Sigmoid colon (tissue), 6 donors: Measurements from ENCODE around the gene SORL1-AS1.

ENCODE experiments used
- DNase-seq: peaks from one replicate; pipeline ENCODE4 v3.0.0-alpha.2; 2019
- H3K27ac ChIP-seq, 4 donors: fragments of 200-600 bp; sonication (generic); one replicate each; pipeline ENCODE4 v1.5.1; 2016 to 2019; ENCODE audit warnings: mild to moderate bottlenecking in 1 of 4
- H3K27me3 ChIP-seq, 3 donors: fragments of 200-600 bp; sonication (generic); one replicate each; pipeline ENCODE4 v1.5.1; 2019; ENCODE audit warnings: mild to moderate bottlenecking in 1 of 3
- H3K36me3 ChIP-seq, 4 donors: fragments of 200-600 bp; sonication (generic); one replicate each; pipeline ENCODE4 v1.5.1; 2016 to 2019
- H3K4me1 ChIP-seq, 4 donors: fragments of 200-600 bp; sonication (generic); one replicate each; pipeline ENCODE4 v1.5.1; 2017 to 2019
- H3K4me3 ChIP-seq, 4 donors: fragments of 200-600 bp; sonication (generic); one replicate each; pipeline ENCODE4 v1.5.1; 2017 to 2019; ENCODE audit warnings: mild to moderate bottlenecking in 2 of 4, moderate library complexity in 1 of 4
- H3K9me3 ChIP-seq, 4 donors: fragments of 200-600 bp in 3 of 4; sonication (generic) in 3 of 4; one replicate each; pipeline versions ENCODE4 v1.5.1 to v1.6.1; 2013 to 2019
- CTCF ChIP-seq, 4 experiments: fragments of 450-650 bp in 3 of 4; fragments of 200-600 bp in 1 of 4; IDR thresholded peaks; one replicate each; pipeline ENCODE4 v1.5.1; 2016 to 2019; ENCODE audit warnings: antibody characterized with exemption in 4 of 4, mild to moderate bottlenecking in 3 of 4, moderate library complexity in 2 of 4
- EP300 ChIP-seq, 4 donors: sonication (generic); formaldehyde crosslinking; IDR thresholded peaks; one replicate each; pipeline ENCODE4 v1.6.1; 2017; ENCODE audit warnings: antibody characterized with exemption in 4 of 4
- POLR2A ChIP-seq, 2 donors: fragments of 450-650 bp; IDR thresholded peaks; one replicate each; pipeline ENCODE4 v1.6.1; 2016; ENCODE audit warnings: antibody characterized with exemption in 2 of 2, mild to moderate bottlenecking in 2 of 2, moderate library complexity in 2 of 2
- POLR2AphosphoS5 ChIP-seq, 4 donors: sonication (generic); formaldehyde crosslinking; IDR thresholded peaks; one replicate each; pipeline ENCODE4 v1.6.1; 2017; ENCODE audit warnings: antibody characterized with exemption in 4 of 4
- WGBS, 2 donors: extraction: QIAGEN DNeasy Blood & Tissue Kit; methylation state at CpG; one replicate each; pipeline ENCODE4 v1.1.7; 2013; 5-methylcytosine and 5-hydroxymethylcytosine counted together
- intact Hi-C: fragments of 100-400 bp; cut with DNase I; formaldehyde crosslinking; loops from one replicate; pipeline ENCODE4 v1.15.1; 2023
- donor health status: healthy with polysubstance abuse.
- donor health status: healthy.

SORL1-AS1 gene

GRCh38 chr11:121488170-121488569 lies 35.4 kb upstream of the SORL1-AS1 start:
- Histone ChIP-seq H3K4me3 (no peak overlapping the region), H3K9me3 (no peaks in the 10 kb centered on the region), H3K4me1 (peaks cover 0 to 13% (median 6%) of the 10 kb centered on the region in 4 donors), H3K27ac (peak overlapping the region in 3 of 4 donors; percentile 32 to 55 (median 34)), H3K27me3 (no peaks in the 10 kb centered on the region), H3K36me3 (no peaks in the 10 kb centered on the region)
- no peak for TF ChIP-seq POLR2A (IDR thresholded peaks at IDR 0.05)
- no peak for TF ChIP-seq CTCF (IDR thresholded peaks at IDR 0.05)
- no peak for TF ChIP-seq EP300 (IDR thresholded peaks at IDR 0.05)
- no peak for TF ChIP-seq POLR2AphosphoS5 (IDR thresholded peaks at IDR 0.05)
- intact Hi-C loops = no loop called here
- 89 to 96% methylated on average over 2 of the region's 2 CpGs for WGBS, 2 donors
- DNase-seq = no peak

- intact Hi-C loops = no loop called here
- TF ChIP-seq POLR2A (IDR thresholded peaks at IDR 0.05) (no peak), EP300 (IDR thresholded peaks at IDR 0.05) (no peak), CTCF (IDR thresholded peaks at IDR 0.05) (no peak), POLR2AphosphoS5 (IDR thresholded peaks at IDR 0.05) (no peak)
- H3K27me3 ChIP-seq = no peaks in the 10 kb centered on the region
- peaks cover 0 to 13% (median 6%) of the 10 kb centered on the region in 4 donors for H3K4me1 ChIP-seq
- no peak for DNase-seq
- no peaks in the 10 kb centered on the region for H3K36me3 ChIP-seq
- no peak overlapping the region for H3K4me3 ChIP-seq
- H3K27ac ChIP-seq = peak overlapping the region in 1 of 4 donors; percentile 55
- no peaks in the 10 kb centered on the region for H3K9me3 ChIP-seq
- 78 to 82% methylated on average over 6 of the region's 6 CpGs for WGBS, 2 donors
These were observed 34.4 kb upstream of the SORL1-AS1 start for GRCh38 chr11:121487191-121487590.

GRCh38 chr11:121486054-121486453 lies 33.3 kb upstream of the SORL1-AS1 start:
- peaks cover 0 to 13% (median 6%) of the 10 kb centered on the region in 4 donors for H3K4me1 ChIP-seq
- intact Hi-C loops = no loop called here
- no peaks in the 10 kb centered on the region for H3K9me3 ChIP-seq
- no peaks in the 10 kb centered on the region for H3K27me3 ChIP-seq
- 87 to 95% methylated on average over 5 of the region's 5 CpGs for WGBS, 2 donors
- H3K4me3 ChIP-seq = no peak overlapping the region
- no peak for TF ChIP-seq EP300 (IDR thresholded peaks at IDR 0.05)
- no peak for DNase-seq
- no peak overlapping the region for H3K27ac ChIP-seq
- no peaks in the 10 kb centered on the region for H3K36me3 ChIP-seq

- peaks cover 0 to 13% (median 6%) of the 10 kb centered on the region in 4 donors for H3K4me1 ChIP-seq
- H3K27ac ChIP-seq = no peak overlapping the region
- DNase-seq = no peak
- H3K27me3 ChIP-seq = no peaks in the 10 kb centered on the region
- no peak overlapping the region for H3K4me3 ChIP-seq
- 88 to 90% methylated on average over 7 of the region's 7 CpGs for WGBS, 2 donors
- no peaks in the 10 kb centered on the region for H3K9me3 ChIP-seq
- no peak for TF ChIP-seq POLR2A (IDR thresholded peaks at IDR 0.05)
- TF ChIP-seq EP300 (IDR thresholded peaks at IDR 0.05) = no peak
- no peak for TF ChIP-seq POLR2AphosphoS5 (IDR thresholded peaks at IDR 0.05)
- no peak for TF ChIP-seq CTCF (IDR thresholded peaks at IDR 0.05)
- intact Hi-C loops = no loop called here
- no peaks in the 10 kb centered on the region for H3K36me3 ChIP-seq
These were observed 32.4 kb upstream of the SORL1-AS1 start for GRCh38 chr11:121485216-121485615.

GRCh38 chr11:121483805-121484480 lies 31.2 kb upstream of the SORL1-AS1 start:
- H3K27ac ChIP-seq = no peak overlapping the region
- intact Hi-C loops = no loop called here

More at GRCh38 chr11:121483805-121484480, 31.2 kb upstream of the SORL1-AS1 start:
- Histone ChIP-seq H3K4me3 (no peak overlapping the region), H3K36me3 (no peaks in the 10 kb centered on the region), H3K9me3 (no peaks in the 10 kb centered on the region), H3K27me3 (no peaks in the 10 kb centered on the region), H3K4me1 (peaks cover 0 to 13% (median 6%) of the 10 kb centered on the region in 4 donors)
- 77 to 89% methylated on average over 4 of the region's 4 CpGs for WGBS, 2 donors
- DNase-seq = no peak
- TF ChIP-seq POLR2A (IDR thresholded peaks at IDR 0.05) = no peak
- TF ChIP-seq POLR2AphosphoS5 (IDR thresholded peaks at IDR 0.05) = no peak
- TF ChIP-seq CTCF (IDR thresholded peaks at IDR 0.05) = no peak
- TF ChIP-seq EP300 (IDR thresholded peaks at IDR 0.05) = no peak
